ENCODE data around the gene CAPN14.

CAPN14 gene

GRCh38 chr2:31247711-31248110, 30.4 kb upstream of the CAPN14 start:
- CTCF ChIA-PET = no interaction called here
- DNase-seq (ENCODE audit: extremely low spot score) = no peak
- POLR2A ChIA-PET = no interaction called here
- TF ChIP-seq, protein P1, sequence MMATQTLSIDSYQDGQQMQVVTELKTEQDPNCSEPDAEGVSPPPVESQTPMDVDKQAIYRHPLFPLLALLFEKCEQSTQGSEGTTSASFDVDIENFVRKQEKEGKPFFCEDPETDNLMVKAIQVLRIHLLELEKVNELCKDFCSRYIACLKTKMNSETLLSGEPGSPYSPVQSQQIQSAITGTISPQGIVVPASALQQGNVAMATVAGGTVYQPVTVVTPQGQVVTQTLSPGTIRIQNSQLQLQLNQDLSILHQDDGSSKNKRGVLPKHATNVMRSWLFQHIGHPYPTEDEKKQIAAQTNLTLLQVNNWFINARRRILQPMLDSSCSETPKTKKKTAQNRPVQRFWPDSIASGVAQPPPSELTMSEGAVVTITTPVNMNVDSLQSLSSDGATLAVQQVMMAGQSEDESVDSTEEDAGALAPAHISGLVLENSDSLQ (IDR thresholded peaks at IDR 0.05) = no peak
- no peak for TF ChIP-seq TARDBP (IDR thresholded peaks at IDR 0.05)
- no peak for TF ChIP-seq LEF1 (IDR thresholded peaks at IDR 0.05; ENCODE audit: borderline replicate concordance)
- TF ChIP-seq CTBP1 (IDR thresholded peaks at IDR 0.05; ENCODE audit: borderline replicate concordance) = no peak
- no peak for TF ChIP-seq BHLHE40 (IDR thresholded peaks at IDR 0.05; ENCODE audit: borderline replicate concordance)
- TF ChIP-seq L3MBTL2 (conservative IDR thresholded peaks at IDR 0.05) = no peak

GRCh38 chr2:31246184-31246852, 29.0 kb upstream of the CAPN14 start:
- DNase-seq (ENCODE audit: extremely low spot score) = no peak
- CTCF ChIA-PET = interaction anchor here (0.8 kb wide), 1 partner anchor 141 kb away, joined by 3 read pairs; no protein-coding TSS in a partner anchor
- POLR2A ChIA-PET = no interaction called here
- TF ChIP-seq SUZ12 (IDR thresholded peaks at IDR 0.05) (no peak), ZNF384 (IDR thresholded peaks at IDR 0.05) (no peak), L3MBTL2 (conservative IDR thresholded peaks at IDR 0.05) (no peak)

DNA sequence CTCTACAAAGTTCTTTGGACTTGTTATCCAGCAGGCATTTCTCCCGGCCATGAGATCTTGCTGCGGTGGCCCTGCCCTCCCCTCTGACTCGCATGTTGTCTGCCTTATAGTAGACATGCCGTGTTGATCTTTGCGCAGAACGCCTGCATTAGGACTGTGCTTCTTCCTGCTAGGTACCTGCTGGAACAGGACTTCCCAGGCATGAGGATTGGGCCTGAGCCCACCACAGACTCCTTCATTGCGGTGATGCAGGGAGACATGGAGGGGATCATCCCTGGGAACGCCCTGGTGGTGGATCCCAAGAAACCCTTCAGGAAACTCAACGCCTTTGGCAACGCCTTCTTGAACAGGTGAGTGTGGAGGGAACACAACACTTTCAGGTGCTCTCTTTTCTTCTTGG, 26.8 kb upstream of the CAPN14 start:
- DNase-seq (ENCODE audit: extremely low spot score) = no peak
- POLR2A ChIA-PET = no interaction called here
- no peak for TF ChIP-seq LEF1 (IDR thresholded peaks at IDR 0.05; ENCODE audit: borderline replicate concordance)
- TF ChIP-seq CTBP1 (IDR thresholded peaks at IDR 0.05; ENCODE audit: borderline replicate concordance) = no peak
- no peak for TF ChIP-seq HDGF (IDR thresholded peaks at IDR 0.05; ENCODE audit: borderline replicate concordance)
- CTCF ChIA-PET = no interaction called here

- ChIA-PET POLR2A (no interaction called here), CTCF (no interaction called here)
- DNase-seq (ENCODE audit: extremely low spot score) = no peak
- TF ChIP-seq SUZ12 (IDR thresholded peaks at IDR 0.05) (no peak), BHLHE40 (IDR thresholded peaks at IDR 0.05; ENCODE audit: borderline replicate concordance) (no peak), SP1 (IDR thresholded peaks at IDR 0.05) (no peak), FOXA1 (IDR thresholded peaks at IDR 0.05) (no peak), ZNF384 (IDR thresholded peaks at IDR 0.05) (no peak), LEF1 (IDR thresholded peaks at IDR 0.05; ENCODE audit: borderline replicate concordance) (no peak), ELF4 (IDR thresholded peaks at IDR 0.05) (no peak), FOXK2 (IDR thresholded peaks at IDR 0.05) (no peak), TARDBP (IDR thresholded peaks at IDR 0.05) (no peak), NFRKB (IDR thresholded peaks at IDR 0.05) (no peak), FOXM1 (IDR thresholded peaks at IDR 0.05; ENCODE audit: borderline replicate concordance) (no peak), ARNT (IDR thresholded peaks at IDR 0.05) (no peak), HDGF (IDR thresholded peaks at IDR 0.05; ENCODE audit: borderline replicate concordance) (no peak), CTBP1 (IDR thresholded peaks at IDR 0.05; ENCODE audit: borderline replicate concordance) (no peak), L3MBTL2 (conservative IDR thresholded peaks at IDR 0.05) (no peak)
- TF ChIP-seq, protein P1 (IDR thresholded peaks at IDR 0.05) = no peak
These were observed 25.7 kb upstream of the CAPN14 start for GRCh38 chr2:31243053-31243452.

- POLR2A ChIA-PET = no interaction called here
- TF ChIP-seq, protein P1 (IDR thresholded peaks at IDR 0.05) = no peak
- TF ChIP-seq HDGF (IDR thresholded peaks at IDR 0.05; ENCODE audit: borderline replicate concordance) (no peak), CTBP1 (IDR thresholded peaks at IDR 0.05; ENCODE audit: borderline replicate concordance) (no peak), L3MBTL2 (conservative IDR thresholded peaks at IDR 0.05) (no peak), NFRKB (IDR thresholded peaks at IDR 0.05) (no peak), BHLHE40 (IDR thresholded peaks at IDR 0.05; ENCODE audit: borderline replicate concordance) (no peak)
- CTCF ChIA-PET = interaction anchor here (0.6 kb wide), 1 partner anchor 594 kb away, joined by 3 read pairs; no protein-coding TSS in a partner anchor
- DNase-seq (ENCODE audit: extremely low spot score) = no peak
These were observed 24.4 kb upstream of the CAPN14 start for GRCh38 chr2:31241625-31242270.

- no peak for TF ChIP-seq SUZ12 (IDR thresholded peaks at IDR 0.05)
- TF ChIP-seq NFRKB (IDR thresholded peaks at IDR 0.05) = no peak
- no peak for TF ChIP-seq LEF1 (IDR thresholded peaks at IDR 0.05; ENCODE audit: borderline replicate concordance)
- no peak for TF ChIP-seq BHLHE40 (IDR thresholded peaks at IDR 0.05; ENCODE audit: borderline replicate concordance)
- DNase-seq (ENCODE audit: extremely low spot score) = no peak
- CTCF ChIA-PET = no interaction called here
- POLR2A ChIA-PET = no interaction called here
These were observed 23.4 kb upstream of the CAPN14 start for GRCh38 chr2:31240381-31241365.
